ENCODE data around the gene NHSL2. TPM values are rescaled to one million over a fixed set of nuclear protein-coding genes. Genes with fewer than 3 reads are reported as not detected.

Gene NHSL2
- polyA plus RNA-seq, 12 donors = 7.5 to 33.2 (median 9.5) TPM; not detected in 1

DNA sequence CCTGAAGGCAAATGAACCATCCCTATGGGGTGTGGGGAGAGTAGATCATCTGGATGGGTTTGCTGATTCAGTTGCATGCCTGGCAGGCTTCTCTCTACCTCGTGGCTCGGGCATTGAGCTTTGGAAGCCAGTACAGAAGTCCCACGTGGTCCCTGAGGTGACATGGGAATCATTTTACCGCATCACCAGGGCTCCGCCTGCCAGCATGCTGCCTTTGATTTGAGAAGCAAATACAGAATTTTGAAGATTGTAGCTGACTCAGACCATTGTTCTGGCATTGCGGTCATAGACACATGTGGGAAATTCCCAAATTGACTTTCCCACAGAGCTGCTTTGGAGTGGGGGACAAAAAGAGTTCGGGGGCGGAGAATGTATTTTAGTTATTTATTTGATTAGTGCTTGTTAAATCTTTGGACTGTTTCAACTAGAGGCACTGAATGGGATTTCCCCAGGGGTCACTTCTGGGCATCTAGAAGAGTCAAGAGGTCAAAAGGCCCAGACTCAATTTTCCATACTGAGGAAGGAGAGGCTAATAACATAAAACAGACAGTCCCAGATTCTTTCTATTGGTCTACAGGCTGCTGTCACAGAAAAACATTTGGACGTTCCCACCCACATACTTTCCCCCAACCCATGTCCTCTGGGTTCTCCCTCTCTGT is 79.3 kb downstream of the NHSL2 start:
- DNase-seq = no peak

DNA sequence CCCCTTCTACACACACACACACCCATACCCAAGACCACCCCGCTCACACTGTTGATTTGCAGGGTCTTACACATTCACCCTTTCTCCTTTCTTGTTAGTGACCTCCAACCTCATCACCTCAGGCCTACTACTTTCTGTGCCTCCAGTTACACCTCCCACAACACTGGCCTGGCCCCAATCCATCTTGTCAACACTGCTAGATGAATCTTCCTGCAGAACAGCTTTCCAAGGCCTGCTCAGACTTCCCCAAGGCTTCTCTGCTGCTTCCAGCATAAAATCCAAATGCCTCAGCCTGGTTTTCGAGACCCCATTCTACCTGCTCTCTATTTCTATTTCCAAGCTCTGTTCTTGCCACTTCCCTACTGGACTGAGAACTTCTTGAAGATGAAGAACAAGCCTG is 79.9 kb downstream of the NHSL2 start:
- DNase-seq = no peak

DNA sequence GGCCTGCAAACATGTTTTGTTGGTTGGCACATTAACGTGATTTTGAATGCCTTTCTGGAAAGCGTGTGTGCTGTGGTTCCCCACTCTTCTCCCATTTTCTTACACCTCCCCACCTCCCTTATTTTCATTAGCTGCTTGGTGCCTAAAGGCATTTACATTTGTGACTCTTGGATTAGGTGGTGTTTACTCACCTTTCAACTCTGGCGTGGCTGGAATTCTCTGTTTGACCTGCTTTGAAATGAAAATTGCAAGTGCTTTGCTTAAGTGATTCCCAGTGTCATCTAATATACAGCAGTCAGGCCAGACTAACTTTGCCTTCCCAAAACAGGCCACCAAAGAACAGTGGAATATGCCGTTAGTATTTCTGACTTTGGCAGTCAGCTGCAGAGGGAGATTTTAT is 80.5 kb downstream of the NHSL2 start:
- DNase-seq = no peak

DNA sequence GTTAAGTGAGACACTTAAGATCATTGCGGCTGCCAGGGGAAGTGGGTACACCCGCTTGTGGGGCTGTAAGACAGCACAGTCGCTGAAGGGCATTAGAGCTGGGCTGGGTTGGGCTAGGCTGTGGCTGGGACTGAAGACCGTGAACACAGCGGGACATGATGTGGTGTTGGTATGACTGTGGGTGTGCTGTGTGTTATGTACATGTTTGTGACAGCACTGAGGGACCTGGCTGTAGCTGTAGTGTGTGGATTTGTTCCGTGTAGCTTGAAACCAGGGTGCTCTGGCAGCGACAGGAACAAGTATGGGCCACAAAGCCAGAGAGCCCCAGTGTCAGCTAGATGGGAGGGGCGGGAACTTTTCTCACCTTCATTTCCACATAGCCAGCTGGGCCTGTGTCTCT is 82.1 kb downstream of the NHSL2 start:
- no peak for DNase-seq

DNA sequence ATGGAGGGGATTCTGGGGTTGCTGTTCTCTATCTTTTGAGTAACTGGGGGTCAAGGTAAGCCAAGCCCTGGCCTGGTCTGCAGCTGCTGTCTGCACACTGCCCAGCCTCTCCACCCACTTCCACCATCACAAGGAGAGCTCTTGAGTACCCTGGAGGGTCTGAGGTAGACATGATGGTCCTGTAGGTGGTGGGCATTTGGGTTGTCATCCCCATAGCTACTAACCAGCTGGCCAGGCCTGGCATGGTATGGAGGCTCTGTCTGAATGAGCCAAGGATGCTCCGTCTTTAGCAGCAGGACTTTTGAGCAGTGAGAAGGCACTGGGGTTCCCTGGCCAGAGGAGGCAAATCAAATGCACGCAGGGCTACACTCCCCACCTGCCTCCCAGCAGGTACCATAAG is 82.7 kb downstream of the NHSL2 start:
- DNase-seq = no peak

DNA sequence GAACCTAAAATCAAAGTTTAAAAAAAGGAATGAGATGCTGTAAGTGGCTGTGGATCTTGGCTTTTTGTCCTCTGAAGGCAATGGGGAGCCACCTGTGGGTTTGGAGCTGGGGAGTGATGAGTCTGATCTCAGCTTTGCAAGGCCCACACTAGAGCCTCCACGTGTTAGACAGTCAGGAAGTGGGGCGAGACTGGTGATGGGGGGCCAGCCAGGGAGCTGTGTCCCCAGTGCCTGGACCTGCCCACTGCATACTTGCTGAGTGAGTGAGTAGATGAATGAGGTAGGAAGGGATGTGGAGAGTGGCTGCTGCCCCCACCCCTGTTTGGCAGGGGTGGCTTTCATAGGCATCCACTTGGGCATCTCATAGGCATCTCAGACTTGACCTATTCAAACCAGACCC is 84.0 kb downstream of the NHSL2 start:
- no peak for DNase-seq

DNA sequence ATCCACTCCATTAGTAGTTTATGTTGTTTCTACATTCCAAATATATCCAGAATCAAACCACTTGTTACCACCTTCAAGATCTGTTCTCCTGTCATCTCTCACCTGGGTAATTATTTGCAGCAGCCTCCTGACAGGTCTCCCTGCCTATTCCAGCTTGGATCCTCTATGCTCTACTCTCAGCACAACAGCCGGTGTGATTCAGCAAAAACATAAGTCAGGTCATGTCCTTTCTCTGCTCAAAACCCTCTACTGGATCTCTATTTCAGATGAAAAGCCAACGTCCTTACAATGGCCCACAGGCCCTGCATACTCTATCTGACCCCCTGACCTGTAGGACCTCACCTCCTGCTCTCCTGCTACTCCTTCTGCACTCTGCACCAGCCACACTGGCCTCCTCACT is 84.5 kb downstream of the NHSL2 start:
- no peak for DNase-seq

DNA sequence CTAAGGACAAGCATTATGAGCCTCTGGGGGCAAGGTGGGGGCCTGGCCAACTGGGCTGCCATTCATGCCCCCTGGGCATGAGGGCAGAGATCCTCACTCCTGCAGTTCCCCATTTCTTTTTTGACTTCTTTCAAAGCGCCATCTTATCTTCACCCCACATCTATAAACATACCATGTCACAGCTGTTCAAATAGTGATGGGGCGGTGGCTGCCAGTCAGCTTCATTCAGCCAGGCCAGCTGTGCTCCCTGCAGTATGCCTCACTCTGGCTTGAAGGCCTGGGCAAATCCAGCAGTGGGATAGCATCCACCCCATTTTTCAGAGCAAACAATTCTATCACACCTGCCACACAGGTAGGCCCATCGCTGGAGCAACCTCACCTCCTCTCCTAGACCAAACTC is 85.5 kb downstream of the NHSL2 start:
- DNase-seq = no peak

DNA sequence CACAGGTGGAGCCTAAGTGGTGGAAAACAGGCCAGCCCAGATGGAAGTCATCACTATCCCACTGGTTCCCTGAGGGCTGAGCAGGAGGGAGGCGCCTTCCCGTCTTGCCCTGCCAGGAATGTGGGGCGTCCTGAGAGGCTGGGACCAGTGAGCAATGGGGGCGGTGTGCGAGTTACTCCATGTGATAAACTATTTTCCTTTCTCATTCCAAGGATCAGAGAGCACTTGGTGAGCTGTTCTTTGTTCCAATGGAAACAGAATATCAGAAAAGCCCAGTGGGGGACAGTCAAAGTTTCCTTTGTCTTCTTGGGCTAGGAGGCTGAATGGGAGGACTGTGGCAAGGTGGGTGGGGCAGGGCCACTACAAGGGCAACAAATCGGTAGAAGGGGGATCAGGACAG is 86.2 kb downstream of the NHSL2 start:
- peak; percentile 58 for DNase-seq

DNA sequence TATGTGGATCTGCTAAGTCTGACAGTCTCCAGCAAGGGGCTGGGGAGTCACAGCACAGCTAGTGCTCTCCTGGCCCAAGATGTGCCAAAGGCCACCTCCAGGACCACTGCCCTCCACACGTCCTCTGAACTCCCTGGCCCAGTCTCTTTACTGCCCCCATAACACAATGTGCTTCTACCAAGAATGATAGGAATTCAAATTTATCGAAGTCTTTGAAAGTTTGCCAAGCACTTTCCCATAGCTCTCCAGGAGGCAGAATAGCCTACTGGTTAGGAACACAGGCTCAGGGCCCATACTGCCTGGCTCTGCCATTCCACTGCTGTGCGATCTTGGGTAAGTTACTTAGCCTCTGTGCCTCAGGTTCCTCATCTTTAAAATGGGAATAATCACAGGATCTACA is 86.7 kb downstream of the NHSL2 start:
- DNase-seq = no peak

DNA sequence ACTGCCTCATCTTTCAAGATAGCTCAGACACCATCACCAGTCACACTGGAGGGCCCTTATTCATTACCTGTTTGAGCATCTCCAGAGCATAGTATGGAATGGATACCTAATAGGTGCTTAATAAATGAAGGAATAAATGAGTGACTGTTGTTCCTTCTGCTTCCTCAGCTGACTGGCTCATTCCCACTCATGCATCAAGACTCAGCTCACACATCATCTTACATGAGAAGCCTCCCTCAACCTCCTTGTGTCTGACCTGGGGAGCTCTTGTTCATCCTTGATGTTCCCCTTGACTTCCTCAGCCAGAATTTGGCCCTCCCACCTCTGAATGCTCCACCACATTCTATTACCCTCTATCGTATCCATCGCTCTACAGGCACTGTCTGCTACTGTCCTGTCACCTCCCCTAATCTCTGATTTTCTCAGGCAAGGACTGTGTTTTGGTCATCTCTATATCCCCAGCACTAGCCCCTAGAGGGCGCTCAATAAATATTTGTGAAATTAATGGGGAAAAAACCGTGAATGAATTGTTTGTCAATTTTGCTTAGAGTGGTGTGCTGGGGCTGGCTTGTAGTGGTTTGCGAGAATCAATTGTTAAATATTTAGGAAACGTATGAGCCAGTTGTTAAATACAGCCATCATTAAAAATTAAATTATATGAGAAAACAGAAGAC is 88.3 kb downstream of the NHSL2 start:
- no peak for DNase-seq

DNA sequence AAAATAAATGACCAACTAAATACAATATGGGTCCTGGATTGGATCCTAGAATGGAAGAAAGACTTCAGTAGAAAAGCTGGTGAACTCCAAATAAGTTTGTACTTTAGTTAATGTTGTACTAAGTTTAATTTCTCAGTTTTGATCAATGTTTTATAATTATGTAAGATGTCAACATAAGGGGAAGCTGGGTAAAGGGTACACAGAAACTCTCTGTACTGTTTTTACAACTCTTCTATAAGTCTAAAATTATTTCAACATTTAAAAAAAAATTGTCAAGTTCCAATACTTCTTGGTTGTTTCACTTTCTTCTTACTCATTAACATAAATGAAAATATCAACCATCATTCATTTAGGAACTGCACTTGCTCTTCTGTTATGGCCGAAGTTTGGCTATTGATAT is 88.9 kb downstream of the NHSL2 start:
- no peak for DNase-seq

DNA sequence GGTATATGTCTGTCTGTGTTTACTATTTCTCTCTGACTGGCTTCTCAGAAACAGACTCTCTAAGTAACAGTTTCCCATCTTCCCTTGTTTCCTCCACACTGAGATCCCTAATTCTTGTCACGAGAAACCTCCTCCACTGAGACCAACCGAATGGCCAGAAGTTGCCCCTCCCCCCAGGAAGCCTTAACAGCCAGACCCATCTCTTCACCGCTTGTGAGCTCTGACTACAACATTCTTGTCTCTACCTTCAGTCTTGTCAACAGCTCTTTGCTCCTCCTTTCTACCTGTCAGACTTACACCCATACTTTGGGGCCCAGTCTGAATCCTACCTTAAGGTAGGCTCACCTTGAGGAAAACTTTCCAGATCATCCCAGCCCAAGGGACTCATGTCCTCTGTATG is 90.8 kb downstream of the NHSL2 start:
- no peak for DNase-seq

DNA sequence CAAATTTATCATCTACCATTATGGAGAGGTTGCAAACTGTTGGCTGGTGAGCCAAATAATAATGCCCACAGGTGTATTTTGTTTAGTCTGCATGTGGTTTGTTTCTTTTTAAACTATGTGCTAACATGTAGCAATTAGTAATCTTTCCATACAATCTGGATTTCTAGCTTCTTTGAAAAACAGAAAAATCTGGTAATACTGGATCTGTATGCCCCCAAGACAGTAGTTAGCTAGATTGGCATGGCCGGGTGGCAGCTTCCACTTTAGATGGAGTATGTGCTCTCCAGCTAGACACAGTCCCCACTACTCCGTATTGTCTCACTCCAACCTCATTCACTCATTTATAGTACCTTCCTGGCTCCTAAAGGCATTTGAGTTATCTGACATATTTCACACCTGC is 91.3 kb downstream of the NHSL2 start:
- DNase-seq = no peak

DNA sequence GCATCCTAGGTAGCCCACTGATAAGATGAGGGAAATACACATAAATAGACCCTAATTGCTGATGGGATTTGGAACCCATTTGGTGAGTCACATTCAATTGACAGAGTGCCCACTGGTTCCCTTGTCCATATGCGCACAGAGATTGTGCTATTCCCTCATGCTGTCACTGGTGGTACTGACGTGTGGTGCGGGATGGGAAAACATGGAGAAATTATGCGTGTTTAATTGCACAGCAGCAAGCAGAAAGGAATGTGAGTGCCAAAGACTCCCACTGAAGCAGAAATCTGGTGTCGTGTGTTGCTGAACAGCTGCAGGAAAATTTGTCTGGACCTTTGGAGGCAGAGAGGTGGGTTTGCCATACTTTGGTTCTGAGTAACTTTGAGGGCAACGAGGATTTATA is 92.2 kb downstream of the NHSL2 start:
- no peak for DNase-seq

DNA sequence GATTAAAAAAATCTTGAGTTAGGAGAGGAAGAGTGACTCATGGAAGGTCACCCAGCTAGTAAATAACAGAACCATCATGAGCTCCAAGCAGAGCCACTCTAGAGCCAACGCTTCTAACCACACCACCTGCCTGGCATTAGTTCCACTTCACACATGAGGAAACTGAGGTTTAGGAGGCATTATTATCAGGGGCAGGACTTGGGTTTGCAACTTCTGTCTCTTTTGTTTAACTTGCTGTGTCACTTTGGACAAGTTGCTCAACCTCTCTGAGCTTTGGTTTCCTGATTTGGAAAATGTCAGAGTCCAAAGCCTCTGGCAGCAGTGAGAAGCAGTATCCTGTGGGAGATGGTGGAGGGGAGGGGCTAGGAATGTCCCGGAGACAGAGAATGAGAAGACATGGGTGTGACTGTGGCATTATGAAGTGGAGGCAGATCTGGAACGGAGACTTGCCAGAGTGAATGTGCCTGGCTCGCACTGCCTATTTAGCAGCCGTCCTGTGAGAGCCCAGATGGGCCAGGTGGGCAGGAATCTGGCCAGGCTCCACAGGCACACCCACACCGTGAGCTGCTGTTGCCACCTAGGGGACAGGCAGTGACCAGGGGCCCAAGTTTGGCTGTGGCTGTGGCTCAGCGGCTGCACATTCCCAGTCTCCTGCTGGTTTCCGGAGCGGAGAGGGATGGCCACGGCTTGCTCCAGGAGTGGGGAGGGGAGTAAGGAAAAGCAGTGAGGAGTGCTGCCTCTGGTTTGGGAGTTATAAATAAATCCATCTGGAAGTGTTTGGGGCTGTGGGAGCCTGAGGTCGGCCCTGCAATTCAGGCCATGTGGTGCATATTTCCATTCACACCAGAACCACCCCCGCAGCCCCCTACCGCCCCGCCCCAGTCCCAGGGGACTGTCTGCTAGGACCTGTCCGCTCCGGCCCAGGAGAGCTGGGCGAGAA is 93.4 kb downstream of the NHSL2 start:
- peak; percentile 72 for DNase-seq

DNA sequence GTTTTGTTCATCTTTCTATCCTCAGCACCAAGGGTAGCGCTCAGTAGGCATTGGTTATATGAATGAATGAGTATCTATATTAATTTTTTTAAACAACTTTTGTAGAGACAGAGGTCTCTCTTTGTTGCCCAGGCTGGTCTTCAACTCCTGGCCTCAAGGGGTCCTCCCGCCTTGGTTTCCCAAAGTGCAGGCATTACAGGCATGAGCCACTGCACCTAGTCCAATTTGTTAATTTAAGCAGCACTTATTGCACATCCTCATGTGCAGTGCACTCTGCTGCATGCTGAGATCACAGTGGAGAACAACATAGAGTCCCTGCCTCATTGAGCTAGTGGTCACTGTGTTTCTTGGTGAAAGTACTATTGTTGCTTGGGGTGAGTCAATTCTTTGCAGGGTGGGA is 94.4 kb downstream of the NHSL2 start:
- DNase-seq = no peak

DNA sequence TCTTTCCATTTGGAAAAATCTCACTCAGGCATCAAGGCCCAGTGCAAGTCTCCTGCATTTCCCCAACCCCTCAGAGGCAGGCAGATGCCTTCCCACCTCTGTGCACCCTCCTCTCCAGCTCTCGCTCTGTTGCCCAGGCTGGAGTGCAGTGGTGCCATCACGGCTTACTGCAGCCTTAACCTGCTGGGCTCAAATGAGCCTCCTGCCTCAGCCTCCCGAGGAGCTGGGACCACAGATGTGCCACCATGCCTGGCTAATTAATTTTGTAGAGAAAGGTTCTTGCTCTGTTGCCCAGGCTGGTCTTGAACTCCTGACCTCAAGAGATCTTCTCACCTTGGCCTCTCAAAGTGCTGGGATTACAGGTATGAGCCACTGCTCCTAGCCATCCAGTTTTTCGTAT is 95.8 kb downstream of the NHSL2 start:
- no peak for DNase-seq

DNA sequence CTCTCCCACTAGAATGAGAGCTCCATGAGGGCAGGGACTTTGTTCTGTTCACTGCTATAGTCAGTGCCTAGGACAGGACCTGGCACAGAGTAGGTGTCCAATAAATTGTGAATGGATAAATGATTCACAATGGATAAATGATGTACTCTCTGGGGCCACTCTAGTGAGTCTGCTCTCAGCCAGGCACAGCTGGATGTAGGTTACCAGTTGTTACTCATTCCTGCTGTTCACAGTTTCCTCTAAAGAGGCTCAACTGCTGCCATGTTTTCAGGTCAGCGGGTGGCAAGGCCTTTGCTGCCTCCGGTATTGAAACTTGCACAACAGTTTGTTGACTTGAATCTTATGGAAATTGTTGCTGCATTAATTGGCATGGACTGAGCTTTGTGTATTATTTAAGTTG is 99.1 kb downstream of the NHSL2 start:
- DNase-seq = no peak

DNA sequence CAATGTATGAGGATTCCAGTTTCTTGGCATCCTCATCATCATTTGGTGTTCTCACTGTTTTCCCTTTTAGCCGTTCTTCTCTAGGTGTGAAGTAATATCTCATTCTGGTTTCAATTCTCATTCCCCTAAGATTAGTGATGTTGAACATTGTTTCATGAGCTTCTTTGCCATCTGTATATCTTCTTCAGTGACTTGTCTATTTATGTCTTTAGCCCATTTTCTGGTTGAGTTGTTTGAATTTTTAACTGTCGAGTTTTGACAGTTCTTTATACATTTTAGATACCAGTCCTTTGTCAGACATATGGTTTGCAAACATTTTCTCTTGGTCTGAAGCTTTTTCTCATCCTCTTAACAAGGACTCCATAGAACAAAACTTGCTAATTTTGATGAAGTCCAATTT is 101.1 kb downstream of the NHSL2 start:
- no peak for DNase-seq

DNA sequence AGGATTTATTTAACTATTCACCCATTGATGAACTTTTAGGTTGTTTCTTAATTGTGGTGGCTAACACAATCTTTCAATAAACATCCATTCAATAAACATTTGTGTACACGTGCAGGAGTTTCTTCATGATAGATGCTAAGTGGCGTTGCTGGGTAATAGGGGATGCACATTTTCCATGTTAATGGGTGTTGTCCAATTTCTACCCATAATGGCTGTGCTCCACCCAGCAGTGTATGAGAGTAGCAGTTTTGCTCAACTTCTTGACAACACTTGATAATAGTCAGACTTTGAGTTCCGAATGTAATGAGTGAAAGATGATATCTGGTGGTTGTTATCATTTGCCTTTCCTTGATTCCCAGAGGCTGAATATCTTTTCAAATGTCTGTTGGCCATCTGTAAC is 104.7 kb downstream of the NHSL2 start:
- DNase-seq = no peak

DNA sequence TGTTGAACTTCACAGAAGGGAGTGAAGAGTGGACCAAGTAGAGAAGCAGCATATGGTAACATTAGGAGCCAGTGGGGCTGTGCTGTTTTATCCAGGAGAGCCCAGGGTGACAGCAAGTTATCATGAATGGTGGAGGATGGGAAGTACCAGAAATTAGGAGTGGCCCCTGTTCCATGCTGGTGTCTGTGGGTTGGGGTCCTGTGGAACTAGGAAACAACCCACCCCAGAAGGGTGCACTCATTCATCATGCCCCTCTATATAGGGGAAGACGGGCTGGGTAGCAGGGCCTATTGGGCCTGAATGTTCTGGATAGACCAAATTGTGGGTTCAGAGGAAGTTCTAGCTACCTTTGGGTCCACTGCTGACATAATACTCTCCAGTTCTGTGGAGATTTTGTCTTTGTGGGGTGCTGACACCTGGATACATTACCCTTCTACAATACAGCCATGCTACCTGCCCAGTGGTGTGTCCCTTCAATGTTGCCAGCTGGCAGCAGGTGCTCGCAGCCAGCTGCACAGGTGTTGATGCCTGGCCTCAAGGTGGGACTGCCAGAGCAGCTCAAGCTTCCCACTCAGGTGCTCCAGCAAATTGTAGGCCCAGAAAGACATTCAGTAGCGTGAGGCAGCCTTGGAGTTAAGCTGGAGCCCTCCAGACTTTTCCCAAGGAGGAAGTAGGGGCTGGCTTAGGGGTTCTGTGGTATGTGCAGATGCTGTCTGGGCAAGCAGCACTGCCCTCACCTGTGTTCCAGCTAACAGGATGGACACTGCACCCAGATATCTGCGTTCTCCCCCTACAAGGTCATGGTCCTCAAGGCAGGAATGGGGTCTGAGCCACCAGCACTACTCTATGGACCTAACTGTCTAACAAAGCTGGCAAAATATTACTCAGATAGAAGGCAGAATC is 106.5 kb downstream of the NHSL2 start:
- DNase-seq = no peak
